Measurements from ENCODE around the gene KIAA1614. TPM values are rescaled to one million over a fixed set of nuclear protein-coding genes. Genes with fewer than 3 reads are reported as not detected.

The KIAA1614 gene
- polyA plus RNA-seq, 1 donor (not counting 4 experiments of a cell fraction or from before 2014, with no cell fraction given) = 0.03 TPM

GRCh38 chr1:180896161-180896560 is 16.5 kb upstream of the KIAA1614 start:
- Histone ChIP-seq H3K27ac (ENCODE audit: control insufficient read depth, insufficient read depth, low read length) (no peak overlapping the region), H3K4me3 (ENCODE audit: control insufficient read depth in 2 of 3, extremely low read depth in 1 of 3, insufficient read depth in 2 of 3, low read depth in 1 of 3, low read length in 3 of 3) (no peak overlapping the region), H3K27me3 (ENCODE audit: control insufficient read depth, extremely low read depth, insufficient read depth, low read length) (no peaks in the 10 kb centered on the region), H3K79me2 (ENCODE audit: control insufficient read depth, insufficient read depth, low read length) (no peaks in the 10 kb centered on the region), H3K9me1 (ENCODE audit: control insufficient read depth, extremely low read depth, insufficient read depth, low read length) (no peaks in the 10 kb centered on the region), H2AFZ (ENCODE audit: control insufficient read depth, low read length) (no peak overlapping the region), H3K4me1 (ENCODE audit: control insufficient read depth, extremely low read depth, insufficient read depth, low read length) (no peaks in the 10 kb centered on the region), H4K20me1 (ENCODE audit: control insufficient read depth, extremely low read depth, insufficient read depth, low read length) (no peaks in the 10 kb centered on the region), H3K4me2 (ENCODE audit: control insufficient read depth, extremely low read depth, insufficient read depth, low read depth, low read length) (no peak overlapping the region), H3K9me3 (ENCODE audit: control insufficient read depth, low read depth, low read length) (no peaks in the 10 kb centered on the region), H3K9ac (ENCODE audit: control insufficient read depth, extremely low read depth, insufficient read depth, low read length) (no peak overlapping the region), H3K36me3 (ENCODE audit: control insufficient read depth in 2 of 2, extremely low read depth in 1 of 2, insufficient read depth in 2 of 2, low read length in 2 of 2) (peaks cover 0 to 3% of the 10 kb centered on the region in 2 experiments)
- dilution Hi-C loops (cut with MboI; ENCODE audit: extremely low pct_ligation_motif_present, low sequenced_read_pairs) = no loop called here
- TF ChIP-seq EZH2 (IDR thresholded peaks at IDR 0.05; ENCODE audit: low read length) = no peak
- TF ChIP-seq, protein P1, sequence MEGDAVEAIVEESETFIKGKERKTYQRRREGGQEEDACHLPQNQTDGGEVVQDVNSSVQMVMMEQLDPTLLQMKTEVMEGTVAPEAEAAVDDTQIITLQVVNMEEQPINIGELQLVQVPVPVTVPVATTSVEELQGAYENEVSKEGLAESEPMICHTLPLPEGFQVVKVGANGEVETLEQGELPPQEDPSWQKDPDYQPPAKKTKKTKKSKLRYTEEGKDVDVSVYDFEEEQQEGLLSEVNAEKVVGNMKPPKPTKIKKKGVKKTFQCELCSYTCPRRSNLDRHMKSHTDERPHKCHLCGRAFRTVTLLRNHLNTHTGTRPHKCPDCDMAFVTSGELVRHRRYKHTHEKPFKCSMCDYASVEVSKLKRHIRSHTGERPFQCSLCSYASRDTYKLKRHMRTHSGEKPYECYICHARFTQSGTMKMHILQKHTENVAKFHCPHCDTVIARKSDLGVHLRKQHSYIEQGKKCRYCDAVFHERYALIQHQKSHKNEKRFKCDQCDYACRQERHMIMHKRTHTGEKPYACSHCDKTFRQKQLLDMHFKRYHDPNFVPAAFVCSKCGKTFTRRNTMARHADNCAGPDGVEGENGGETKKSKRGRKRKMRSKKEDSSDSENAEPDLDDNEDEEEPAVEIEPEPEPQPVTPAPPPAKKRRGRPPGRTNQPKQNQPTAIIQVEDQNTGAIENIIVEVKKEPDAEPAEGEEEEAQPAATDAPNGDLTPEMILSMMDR (optimal IDR thresholded peaks at IDR 0.05 in 1 of 3, IDR thresholded peaks at IDR 0.05 in 1 of 3, conservative IDR thresholded peaks at IDR 0.05 in 1 of 3; ENCODE audit: extremely low read depth in 1 of 3, insufficient read depth in 2 of 3, low read length in 3 of 3) = no peak
- FAIRE-seq (no peak), DNase-seq (ENCODE audit: low read depth, low spot score) (no peak)

DNA sequence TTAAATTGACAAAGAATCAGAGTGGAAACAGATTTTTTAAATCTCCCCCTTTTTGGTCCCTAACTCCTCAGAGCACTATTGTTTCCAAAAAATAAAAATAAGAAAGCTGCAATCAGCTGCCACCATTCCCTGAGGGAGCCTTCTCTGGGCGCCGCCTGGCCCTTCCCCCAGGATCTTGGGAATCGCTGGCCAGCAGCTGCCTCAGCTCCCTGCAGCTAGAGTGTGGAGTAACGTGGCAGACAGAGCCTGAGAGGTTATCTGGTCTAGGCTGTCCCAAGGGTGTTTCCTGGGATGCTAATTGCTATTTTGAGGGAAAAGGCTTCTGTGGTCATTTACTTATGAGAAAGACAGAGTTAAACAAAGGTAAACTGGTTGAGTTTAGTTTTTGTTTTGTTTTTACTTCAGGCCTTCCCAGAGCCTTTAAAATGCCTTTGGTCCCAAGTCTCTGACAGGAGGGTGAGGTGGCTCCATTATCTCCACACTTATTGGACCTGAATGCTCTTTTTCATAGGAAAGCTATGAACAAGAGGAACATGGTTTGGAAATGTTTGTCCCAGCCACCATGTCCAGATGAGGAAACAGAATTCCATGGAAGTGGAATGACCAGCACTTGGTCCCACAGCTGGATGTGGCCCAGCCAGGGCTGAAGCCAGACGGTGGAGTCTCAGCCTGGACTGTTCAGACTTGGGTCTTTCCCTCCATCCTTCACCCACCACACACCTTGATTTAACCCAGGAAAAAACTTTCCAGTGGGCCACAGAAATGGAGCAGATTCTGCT is 14.1 kb upstream of the KIAA1614 start:
- Histone ChIP-seq H3K79me2 (ENCODE audit: control insufficient read depth, insufficient read depth, low read length) (no peaks in the 10 kb centered on the region), H3K9me3 (ENCODE audit: control insufficient read depth, low read depth, low read length) (no peaks in the 10 kb centered on the region), H3K9ac (ENCODE audit: control insufficient read depth, extremely low read depth, insufficient read depth, low read length) (no peak overlapping the region), H3K4me2 (ENCODE audit: control insufficient read depth, extremely low read depth, insufficient read depth, low read depth, low read length) (no peak overlapping the region), H3K4me3 (ENCODE audit: control insufficient read depth in 2 of 3, extremely low read depth in 1 of 3, insufficient read depth in 2 of 3, low read depth in 1 of 3, low read length in 3 of 3) (no peak overlapping the region), H3K27ac (ENCODE audit: control insufficient read depth, insufficient read depth, low read length) (no peak overlapping the region), H3K9me1 (ENCODE audit: control insufficient read depth, extremely low read depth, insufficient read depth, low read length) (no peaks in the 10 kb centered on the region), H3K36me3 (ENCODE audit: control insufficient read depth in 2 of 2, extremely low read depth in 1 of 2, insufficient read depth in 2 of 2, low read length in 2 of 2) (peaks cover 0 to 3% of the 10 kb centered on the region in 2 experiments), H4K20me1 (ENCODE audit: control insufficient read depth, extremely low read depth, insufficient read depth, low read length) (no peaks in the 10 kb centered on the region), H3K4me1 (ENCODE audit: control insufficient read depth, extremely low read depth, insufficient read depth, low read length) (no peaks in the 10 kb centered on the region), H2AFZ (ENCODE audit: control insufficient read depth, low read length) (no peak overlapping the region), H3K27me3 (ENCODE audit: control insufficient read depth, extremely low read depth, insufficient read depth, low read length) (no peaks in the 10 kb centered on the region)
- DNase-seq (ENCODE audit: low read depth, low spot score) (no peak), FAIRE-seq (no peak)
- no peak for TF ChIP-seq EZH2 (IDR thresholded peaks at IDR 0.05; ENCODE audit: low read length)
- TF ChIP-seq, protein P1 (optimal IDR thresholded peaks at IDR 0.05 in 1 of 3, IDR thresholded peaks at IDR 0.05 in 1 of 3, conservative IDR thresholded peaks at IDR 0.05 in 1 of 3; ENCODE audit: extremely low read depth in 1 of 3, insufficient read depth in 2 of 3, low read length in 3 of 3) = no peak
- dilution Hi-C loops (cut with MboI; ENCODE audit: extremely low pct_ligation_motif_present, low sequenced_read_pairs) = no loop called here
